Measurements from ENCODE around the gene UBC.
A peak's percentile ranks its signal among the peaks of the same experiment; 100 is the strongest.

- no peak for TF ChIP-seq CTCF (IDR thresholded peaks at IDR 0.05; ENCODE audit: low read depth, low read length)
- TF ChIP-seq POLR2A (IDR thresholded peaks at IDR 0.05; ENCODE audit: extremely low read depth, insufficient read length) = peak; percentile 26
- no peak for TF ChIP-seq MYC (IDR thresholded peaks at IDR 0.05; ENCODE audit: low read depth, low read length)
- no peak for TF ChIP-seq MAX (IDR thresholded peaks at IDR 0.05; ENCODE audit: low read depth, low read length)
Measured at GRCh38 chr12:124910561-124911478, 3.6 kb downstream of the UBC start.
